GM23338 (cell line): ENCODE data around the gene BCAS3. TPM values are rescaled to one million over a fixed set of nuclear protein-coding genes. Genes with fewer than 3 reads are reported as not detected.

Experiments
- ATAC-seq: fragments of 200-7000 bp; cut with Tn5 transposase; 3 replicates; pipeline ENCODE4 v1.9.1; 2020
- DNase-seq: peaks from one replicate; pipeline ENCODE4 v3.0.0-alpha.2; 2015; ENCODE audit warnings: low spot score
- H2AFZ ChIP-seq: fragments of 200-600 bp; sonication (generic); 2 replicates; pipeline ENCODE4 v1.8.0; 2016; ENCODE audit warnings: antibody characterized with exemption, mild to moderate bottlenecking, moderate library complexity
- H3F3A ChIP-seq: fragments of 200-600 bp; sonication (generic); replicated peaks from 2 replicates; pipeline ENCODE4 v1.8.0; 2017; ENCODE audit warnings: antibody characterized with exemption, mixed run types, low read depth
- H3K27ac ChIP-seq: fragments of 200-600 bp; sonication (generic); 2 replicates; pipeline ENCODE4 v1.6.1; 2016; ENCODE audit warnings: low read depth
- H3K27me3 ChIP-seq: fragments of 200-600 bp; sonication (generic); 2 replicates; pipeline ENCODE4 v1.8.0; 2016; ENCODE audit warnings: mild to moderate bottlenecking, mixed run types, moderate library complexity; ENCODE audit not compliant: insufficient read depth
- H3K36me3 ChIP-seq: fragments of 200-600 bp; sonication (generic); 2 replicates; pipeline ENCODE4 v1.8.0; 2016; ENCODE audit warnings: mild to moderate bottlenecking; ENCODE audit not compliant: insufficient read depth
- H3K4me1 ChIP-seq: fragments of 200-600 bp; sonication (generic); 2 replicates; pipeline ENCODE4 v1.8.0; 2016; ENCODE audit warnings: mild to moderate bottlenecking, moderate library complexity; ENCODE audit not compliant: insufficient read depth
- H3K4me2 ChIP-seq: fragments of 200-600 bp; sonication (generic); 2 replicates; pipeline ENCODE4 v1.7.1; 2017; ENCODE audit warnings: mixed run types
- H3K4me3 ChIP-seq: fragments of 200-600 bp; sonication (generic); 2 replicates; pipeline ENCODE4 v1.6.1; 2016; ENCODE audit warnings: mixed run types
- H3K79me2 ChIP-seq: fragments of 200-600 bp; sonication (generic); replicated peaks from 2 replicates; pipeline ENCODE4 v1.8.0; 2017; ENCODE audit warnings: mild to moderate bottlenecking; ENCODE audit not compliant: insufficient read depth
- H3K9me2 ChIP-seq: fragments of 200-600 bp; sonication (generic); 2 replicates; pipeline ENCODE4 v1.8.0; 2017; ENCODE audit not compliant: insufficient read depth
- H4K20me1 ChIP-seq: fragments of 200-600 bp; sonication (generic); replicated peaks from 2 replicates; pipeline ENCODE4 v1.8.0; 2017; ENCODE audit warnings: mild to moderate bottlenecking; ENCODE audit not compliant: insufficient read depth
- H3K27ac Mint-ChIP-seq: 2 replicates; pipeline ENCODE4 v1.8.0; 2020; ENCODE audit warnings: inconsistent platforms, mild to moderate bottlenecking, moderate library complexity, mixed read lengths
- H3K27me3 Mint-ChIP-seq: 3 replicates; pipeline ENCODE4 v1.8.0; 2022; ENCODE audit warnings: low read depth, mild to moderate bottlenecking, moderate library complexity, mixed read lengths, inconsistent platforms; ENCODE audit not compliant: insufficient read depth, poor library complexity
- H3K36me3 Mint-ChIP-seq: 3 replicates; pipeline ENCODE4 v1.8.0; 2021; ENCODE audit warnings: low read depth, mild to moderate bottlenecking, inconsistent platforms, moderate library complexity, mixed read lengths
- H3K4me1 Mint-ChIP-seq: 3 replicates; pipeline ENCODE4 v1.8.0; 2020; ENCODE audit warnings: mild to moderate bottlenecking, inconsistent platforms, mixed read lengths
- H3K4me3 Mint-ChIP-seq: 3 replicates; pipeline ENCODE4 v1.8.0; 2021; ENCODE audit warnings: moderate library complexity, mild to moderate bottlenecking, inconsistent platforms, mixed read lengths
- H3K9me3 Mint-ChIP-seq: 3 replicates; pipeline ENCODE4 v1.8.0; 2020; ENCODE audit warnings: moderate library complexity, mild to moderate bottlenecking, inconsistent platforms, mixed read lengths
- CREB1 ChIP-seq: fragments of 250-450 bp; sonication (Bioruptor Pico); IDR thresholded peaks from 2 replicates; pipeline ENCODE4 v1.5.0; 2020; ENCODE audit warnings: low read depth, mild to moderate bottlenecking, moderate library complexity
- ETS1 ChIP-seq: IDR thresholded peaks from 2 replicates; pipeline ENCODE4 v1.6.1; 2016; ENCODE audit warnings: antibody characterized with exemption
- EZH2phosphoT487 ChIP-seq: fragments of 200-600 bp; sonication (generic); IDR thresholded peaks from one replicate; pipeline ENCODE4 v1.8.1; 2018; ENCODE audit warnings: antibody characterized with exemption; ENCODE audit not compliant: unreplicated experiment
- NANOG ChIP-seq: IDR thresholded peaks from 2 replicates; pipeline ENCODE4 v1.6.1; 2016; ENCODE audit warnings: antibody characterized with exemption, borderline replicate concordance
- POLR2AphosphoS5 ChIP-seq: IDR thresholded peaks from 2 replicates; pipeline ENCODE4 v1.6.1; 2016; ENCODE audit warnings: antibody characterized with exemption, low read depth
- REST ChIP-seq: IDR thresholded peaks from one replicate; pipeline ENCODE4 v1.6.1; 2018; ENCODE audit warnings: antibody characterized with exemption; ENCODE audit not compliant: unreplicated experiment
- STAT1 ChIP-seq: IDR thresholded peaks from one replicate; pipeline ENCODE4 v1.6.1; 2016; ENCODE audit warnings: antibody characterized with exemption; ENCODE audit not compliant: unreplicated experiment
- ZNF114 ChIP-seq: fragments of 250-450 bp; sonication (Bioruptor Pico); IDR thresholded peaks from 2 replicates; pipeline ENCODE4 v1.5.0; 2020; ENCODE audit warnings: mild to moderate bottlenecking, moderate library complexity
- polyA plus RNA-seq: library from polyadenylated mRNA; unstranded; fragments of >200 nt; fragmentation: Nextera tagmentation; extraction: Ambion mirVana; gene quantifications from 2 replicates; pipeline ENCODE4 v1.2.1, GENCODE V29; 2016
- total RNA-seq: library from RNA; depleted of rRNA; stranded (reverse); fragments of >200 nt; shearing (Covaris generic); gene quantifications from 2 replicates; pipeline ENCODE4 v1.2.3, GENCODE V29; 2014
- TF ChIP-seq, protein P1 (sequence below), 2 experiments: fragments of 200-600 bp in 1 of 2; sonication (generic) in 1 of 2; conservative IDR thresholded peaks; 2 replicates each; pipeline versions ENCODE4 v1.5.1 to v1.6.1; 2016 to 2017; ENCODE audit warnings: antibody characterized with exemption in 2 of 2, low read depth in 2 of 2, mild to moderate bottlenecking in 2 of 2, moderate library complexity in 1 of 2

Gene BCAS3
- total and polyA plus RNA-seq, 2 experiments from 2014 or later = 8.2 to 28.0 TPM

DNA sequence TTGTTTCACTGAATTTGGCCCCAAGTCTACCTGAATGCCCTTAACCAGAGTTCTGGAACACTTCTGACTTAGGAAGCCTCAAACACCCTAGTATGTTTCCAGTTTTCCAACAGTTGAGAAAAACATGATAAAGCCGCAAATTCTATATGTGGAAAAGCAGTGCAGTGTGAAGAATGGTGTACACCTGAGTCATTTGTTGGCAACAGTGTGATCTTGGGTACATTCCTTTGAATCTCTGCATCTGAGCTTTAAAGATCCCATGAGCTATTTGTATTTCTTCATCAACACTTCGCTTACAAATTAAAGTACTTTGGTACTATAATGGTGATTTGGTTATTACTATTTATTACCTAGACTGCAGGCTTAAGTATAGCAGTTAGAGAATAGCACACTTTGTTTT, 628.4 kb downstream of the BCAS3 start (continued):
- TF ChIP-seq ETS1 (no peak), ZNF114 (CRISPR knock-in tag) (no peak), POLR2AphosphoS5 (no peak), EZH2phosphoT487 (no peak), REST (no peak), CREB1 (no peak), NANOG (no peak), STAT1 (no peak)

- no peaks in the 10 kb centered on the region for H3K36me3 Mint-ChIP-seq
- no peak for TF ChIP-seq POLR2AphosphoS5
- TF ChIP-seq, protein P1, sequence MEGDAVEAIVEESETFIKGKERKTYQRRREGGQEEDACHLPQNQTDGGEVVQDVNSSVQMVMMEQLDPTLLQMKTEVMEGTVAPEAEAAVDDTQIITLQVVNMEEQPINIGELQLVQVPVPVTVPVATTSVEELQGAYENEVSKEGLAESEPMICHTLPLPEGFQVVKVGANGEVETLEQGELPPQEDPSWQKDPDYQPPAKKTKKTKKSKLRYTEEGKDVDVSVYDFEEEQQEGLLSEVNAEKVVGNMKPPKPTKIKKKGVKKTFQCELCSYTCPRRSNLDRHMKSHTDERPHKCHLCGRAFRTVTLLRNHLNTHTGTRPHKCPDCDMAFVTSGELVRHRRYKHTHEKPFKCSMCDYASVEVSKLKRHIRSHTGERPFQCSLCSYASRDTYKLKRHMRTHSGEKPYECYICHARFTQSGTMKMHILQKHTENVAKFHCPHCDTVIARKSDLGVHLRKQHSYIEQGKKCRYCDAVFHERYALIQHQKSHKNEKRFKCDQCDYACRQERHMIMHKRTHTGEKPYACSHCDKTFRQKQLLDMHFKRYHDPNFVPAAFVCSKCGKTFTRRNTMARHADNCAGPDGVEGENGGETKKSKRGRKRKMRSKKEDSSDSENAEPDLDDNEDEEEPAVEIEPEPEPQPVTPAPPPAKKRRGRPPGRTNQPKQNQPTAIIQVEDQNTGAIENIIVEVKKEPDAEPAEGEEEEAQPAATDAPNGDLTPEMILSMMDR (conservative IDR thresholded peaks at IDR 0.05; ENCODE audit: low read depth in 2 of 2) = 0 out of 4 replicates have a peak, but pooled peaks of 1 of the 2 experiments have one; percentile 17
- Histone ChIP-seq H3K27me3 (no peaks in the 10 kb centered on the region), H4K20me1 (no peaks in the 10 kb centered on the region), H3K9me2 (no peaks in the 10 kb centered on the region), H3K27ac (no peak overlapping the region), H3K4me2 (peak overlapping the region; percentile 49; the same call in 1 of the 2 replicates), H2AFZ (no peak overlapping the region), H3K36me3 (no peaks in the 10 kb centered on the region), H3K4me3 (no peak overlapping the region), H3K79me2 (no peaks in the 10 kb centered on the region), H3F3A (no peaks in the 10 kb centered on the region), H3K4me1 (0 out of 2 replicates have a peak, but pooled peaks cover 8% of the 10 kb centered on the region)
- peaks cover 17% of the 10 kb centered on the region; the same call in 2 of the 3 replicates for H3K4me1 Mint-ChIP-seq
- peak overlapping the region; percentile 84 for H3K27ac Mint-ChIP-seq
- DNase-seq = peak; percentile 47
- H3K27me3 Mint-ChIP-seq = no peaks in the 10 kb centered on the region
- ATAC-seq = peak; percentile 64
- 0 out of 3 replicates have a peak overlapping the region, but pooled peaks have one; percentile 10 for H3K4me3 Mint-ChIP-seq
- H3K9me3 Mint-ChIP-seq = no peaks in the 10 kb centered on the region
These were observed 630.5 kb downstream of the BCAS3 start for GRCh38 chr17:61307905-61308886.
